ENCODE measurements around the gene DPYSL4.

DPYSL4 gene

DNA sequence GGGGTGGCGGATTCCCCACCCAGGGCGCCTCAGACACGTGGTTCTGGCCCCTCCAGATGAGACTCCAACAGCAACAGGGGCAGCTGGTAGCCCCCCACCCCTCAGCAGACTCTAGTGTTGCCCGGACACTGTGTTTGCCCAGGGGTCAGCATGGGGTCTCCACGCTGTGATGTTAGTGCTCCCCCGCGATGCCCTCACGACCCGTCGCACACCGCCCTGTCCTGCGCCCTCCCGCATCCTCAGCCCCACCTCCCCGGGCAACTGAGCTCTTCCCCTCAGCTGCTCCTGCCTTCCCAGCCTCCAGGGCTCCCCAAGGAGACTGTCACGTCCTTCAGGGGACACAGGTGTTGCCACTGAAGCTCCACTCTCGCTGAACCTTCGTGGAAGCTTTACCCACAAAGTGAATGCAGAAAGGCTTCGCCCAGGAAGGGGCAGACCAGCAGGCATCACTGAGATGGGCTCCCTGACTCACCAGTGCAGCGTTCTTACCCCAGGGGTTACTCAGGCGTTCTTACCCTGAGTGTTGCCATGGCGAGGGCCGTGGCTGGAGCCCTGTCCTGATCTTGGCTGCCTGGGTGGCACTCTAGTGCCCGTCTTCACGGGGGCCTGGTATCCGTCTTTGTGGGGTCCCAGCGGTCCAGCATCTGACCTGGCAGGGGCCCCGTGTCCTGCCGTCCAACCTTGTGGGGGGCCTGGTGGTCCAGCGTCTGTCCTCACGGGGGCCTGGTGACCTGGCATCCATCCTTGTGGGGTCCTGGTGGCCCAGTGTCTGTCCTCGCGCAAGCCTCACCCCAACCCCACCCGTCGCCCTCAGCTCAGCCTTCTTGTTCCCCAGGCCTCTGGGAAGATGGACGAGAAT is 14.6 kb downstream of the DPYSL4 start:
- no peak for TF ChIP-seq POLR2AphosphoS5 (IDR thresholded peaks at IDR 0.05; ENCODE audit: low read depth, low read length)
- TF ChIP-seq SIN3A (IDR thresholded peaks at IDR 0.05; ENCODE audit: borderline replicate concordance, insufficient read depth, low read length) = no peak
- TF ChIP-seq, protein P1, sequence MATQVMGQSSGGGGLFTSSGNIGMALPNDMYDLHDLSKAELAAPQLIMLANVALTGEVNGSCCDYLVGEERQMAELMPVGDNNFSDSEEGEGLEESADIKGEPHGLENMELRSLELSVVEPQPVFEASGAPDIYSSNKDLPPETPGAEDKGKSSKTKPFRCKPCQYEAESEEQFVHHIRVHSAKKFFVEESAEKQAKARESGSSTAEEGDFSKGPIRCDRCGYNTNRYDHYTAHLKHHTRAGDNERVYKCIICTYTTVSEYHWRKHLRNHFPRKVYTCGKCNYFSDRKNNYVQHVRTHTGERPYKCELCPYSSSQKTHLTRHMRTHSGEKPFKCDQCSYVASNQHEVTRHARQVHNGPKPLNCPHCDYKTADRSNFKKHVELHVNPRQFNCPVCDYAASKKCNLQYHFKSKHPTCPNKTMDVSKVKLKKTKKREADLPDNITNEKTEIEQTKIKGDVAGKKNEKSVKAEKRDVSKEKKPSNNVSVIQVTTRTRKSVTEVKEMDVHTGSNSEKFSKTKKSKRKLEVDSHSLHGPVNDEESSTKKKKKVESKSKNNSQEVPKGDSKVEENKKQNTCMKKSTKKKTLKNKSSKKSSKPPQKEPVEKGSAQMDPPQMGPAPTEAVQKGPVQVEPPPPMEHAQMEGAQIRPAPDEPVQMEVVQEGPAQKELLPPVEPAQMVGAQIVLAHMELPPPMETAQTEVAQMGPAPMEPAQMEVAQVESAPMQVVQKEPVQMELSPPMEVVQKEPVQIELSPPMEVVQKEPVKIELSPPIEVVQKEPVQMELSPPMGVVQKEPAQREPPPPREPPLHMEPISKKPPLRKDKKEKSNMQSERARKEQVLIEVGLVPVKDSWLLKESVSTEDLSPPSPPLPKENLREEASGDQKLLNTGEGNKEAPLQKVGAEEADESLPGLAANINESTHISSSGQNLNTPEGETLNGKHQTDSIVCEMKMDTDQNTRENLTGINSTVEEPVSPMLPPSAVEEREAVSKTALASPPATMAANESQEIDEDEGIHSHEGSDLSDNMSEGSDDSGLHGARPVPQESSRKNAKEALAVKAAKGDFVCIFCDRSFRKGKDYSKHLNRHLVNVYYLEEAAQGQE (IDR thresholded peaks at IDR 0.05; ENCODE audit: insufficient read depth in 1 of 2, low read depth in 2 of 2, low read length in 2 of 2) = no peak
- TF ChIP-seq TAF1 (IDR thresholded peaks at IDR 0.05; ENCODE audit: borderline replicate concordance, insufficient read depth, low read length) = no peak
- no peak for TF ChIP-seq FOXP2 (optimal IDR thresholded peaks at IDR 0.05; ENCODE audit: borderline replicate concordance, extremely low read depth, extremely low read length, insufficient read depth)

DNA sequence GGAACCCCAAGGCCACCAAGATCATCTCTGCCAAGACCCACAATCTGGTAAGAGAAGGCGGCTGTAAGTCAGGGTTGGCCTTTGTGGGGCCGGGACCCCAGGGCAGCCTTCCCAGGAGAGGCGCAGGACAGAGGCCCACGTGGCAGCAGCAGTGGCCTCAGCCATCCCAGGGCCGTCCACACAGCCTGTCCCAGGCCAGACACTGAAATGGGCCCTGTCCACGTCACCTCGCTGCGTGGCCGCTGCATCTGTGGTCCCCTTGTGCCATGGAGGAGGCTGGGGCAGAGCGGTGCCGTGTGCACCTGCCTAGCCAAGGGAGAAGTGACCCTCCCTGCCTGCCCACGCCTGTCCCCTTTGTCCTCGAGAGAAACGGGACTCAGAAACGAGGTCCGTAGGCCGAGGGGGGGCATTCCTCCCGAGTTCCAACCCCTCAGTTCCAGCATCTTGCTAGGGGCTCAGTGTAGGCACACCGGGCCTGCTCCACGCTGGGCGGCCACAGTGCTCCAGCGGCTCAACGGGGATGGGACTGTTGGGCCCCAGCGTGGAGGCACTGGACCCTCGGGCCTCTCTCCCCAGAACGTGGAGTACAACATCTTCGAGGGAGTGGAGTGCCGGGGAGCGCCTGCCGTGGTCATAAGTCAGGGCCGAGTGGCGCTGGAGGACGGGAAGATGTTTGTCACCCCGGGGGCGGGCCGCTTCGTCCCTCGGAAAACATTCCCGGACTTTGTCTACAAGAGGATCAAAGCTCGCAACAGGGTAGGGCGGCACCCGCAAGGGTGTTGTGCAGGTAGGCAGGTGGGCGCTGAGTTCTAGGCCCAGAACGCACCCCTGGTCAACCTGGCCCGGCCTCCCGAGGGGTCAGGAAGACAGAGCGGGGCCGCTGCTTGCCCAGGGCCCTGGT is 15.6 kb downstream of the DPYSL4 start:
- TF ChIP-seq FOXP2 (optimal IDR thresholded peaks at IDR 0.05; ENCODE audit: borderline replicate concordance, extremely low read depth, extremely low read length, insufficient read depth) (no peak), POLR2AphosphoS5 (IDR thresholded peaks at IDR 0.05; ENCODE audit: low read depth, low read length) (no peak), TAF1 (IDR thresholded peaks at IDR 0.05; ENCODE audit: borderline replicate concordance, insufficient read depth, low read length) (no peak), SIN3A (IDR thresholded peaks at IDR 0.05; ENCODE audit: borderline replicate concordance, insufficient read depth, low read length) (no peak)
- TF ChIP-seq, protein P1 (IDR thresholded peaks at IDR 0.05; ENCODE audit: insufficient read depth in 1 of 2, low read depth in 2 of 2, low read length in 2 of 2) = no peak

DNA sequence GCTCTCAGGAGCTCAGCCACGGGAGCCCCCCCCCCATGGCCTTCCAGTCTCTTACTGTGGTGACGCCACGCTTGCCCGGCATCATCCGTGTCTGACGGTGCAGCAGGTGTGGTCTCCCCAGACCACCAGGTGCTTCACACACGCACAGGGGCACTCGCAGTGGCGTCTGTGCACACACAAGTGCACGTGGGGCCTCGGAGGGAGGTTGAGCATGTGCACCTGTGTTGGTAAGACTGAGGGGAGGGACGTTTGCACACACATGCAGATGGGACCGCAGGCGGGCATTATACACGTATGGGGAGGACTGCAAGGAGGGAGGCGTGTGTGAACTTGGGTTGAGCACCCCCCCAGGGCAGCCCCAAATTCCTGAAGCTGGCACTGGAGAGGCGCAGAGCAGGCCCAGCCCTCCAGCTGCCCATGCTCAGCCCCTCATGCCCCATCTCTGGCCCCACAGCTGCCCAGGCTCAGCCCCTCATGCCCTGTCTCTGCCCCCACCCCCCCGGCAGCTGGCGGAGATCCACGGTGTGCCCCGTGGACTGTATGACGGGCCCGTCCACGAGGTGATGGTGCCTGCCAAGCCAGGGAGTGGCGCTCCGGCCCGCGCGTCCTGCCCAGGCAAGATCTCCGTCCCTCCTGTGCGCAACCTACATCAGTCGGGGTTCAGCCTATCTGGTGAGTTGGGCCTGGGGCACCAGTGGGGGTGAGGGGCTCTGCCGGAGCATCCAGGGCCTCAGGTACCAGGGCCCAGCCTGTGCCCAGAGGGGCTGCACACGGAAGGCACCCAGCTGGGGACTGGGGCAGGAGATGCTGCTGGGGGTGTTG is 16.7 kb downstream of the DPYSL4 start:
- no peak for TF ChIP-seq SIN3A (IDR thresholded peaks at IDR 0.05; ENCODE audit: borderline replicate concordance, insufficient read depth, low read length)
- TF ChIP-seq TAF1 (IDR thresholded peaks at IDR 0.05; ENCODE audit: borderline replicate concordance, insufficient read depth, low read length) = no peak
- TF ChIP-seq, protein P1 (IDR thresholded peaks at IDR 0.05; ENCODE audit: insufficient read depth in 1 of 2, low read depth in 2 of 2, low read length in 2 of 2) = no peak
- TF ChIP-seq FOXP2 (optimal IDR thresholded peaks at IDR 0.05; ENCODE audit: borderline replicate concordance, extremely low read depth, extremely low read length, insufficient read depth) = no peak
- no peak for TF ChIP-seq POLR2AphosphoS5 (IDR thresholded peaks at IDR 0.05; ENCODE audit: low read depth, low read length)

DNA sequence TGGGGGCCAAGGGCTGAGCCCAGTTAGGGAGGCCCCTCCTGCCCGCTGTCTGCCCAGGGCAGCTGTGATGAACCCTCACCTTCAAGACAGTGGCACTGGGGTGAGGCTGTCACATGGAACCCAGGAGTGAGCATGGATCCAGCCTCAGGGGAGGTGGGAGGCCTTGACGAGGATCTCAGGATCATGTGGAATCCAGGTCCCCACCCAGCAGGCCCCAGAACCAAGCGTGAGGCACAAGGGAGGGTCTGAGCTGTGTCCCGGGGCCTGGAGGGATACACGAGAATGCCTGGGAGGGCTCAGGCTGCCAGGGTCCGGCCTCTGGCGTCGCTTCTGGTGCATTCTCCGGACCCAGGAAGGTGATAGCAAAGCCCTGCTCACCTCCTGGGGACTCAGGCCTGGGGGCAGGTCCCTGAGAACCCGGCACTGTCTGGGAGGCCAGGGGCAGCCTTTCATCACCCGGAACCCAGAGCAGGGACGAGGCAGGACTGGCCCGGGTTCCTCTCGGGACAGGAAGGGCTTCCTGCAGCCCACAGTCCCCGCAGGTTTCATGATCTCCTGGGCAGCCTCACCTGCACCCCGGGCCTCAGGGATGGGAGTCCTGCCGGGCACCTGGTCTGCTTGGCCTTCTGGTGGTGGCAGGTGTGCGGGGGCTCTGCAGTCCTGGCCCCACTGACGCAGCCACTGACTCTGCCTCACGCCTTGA is 17.5 kb downstream of the DPYSL4 start:
- TF ChIP-seq, protein P1 (IDR thresholded peaks at IDR 0.05; ENCODE audit: insufficient read depth in 1 of 2, low read depth in 2 of 2, low read length in 2 of 2) = no peak
- TF ChIP-seq SIN3A (IDR thresholded peaks at IDR 0.05; ENCODE audit: borderline replicate concordance, insufficient read depth, low read length) (no peak), TAF1 (IDR thresholded peaks at IDR 0.05; ENCODE audit: borderline replicate concordance, insufficient read depth, low read length) (no peak), FOXP2 (optimal IDR thresholded peaks at IDR 0.05; ENCODE audit: borderline replicate concordance, extremely low read depth, extremely low read length, insufficient read depth) (no peak), POLR2AphosphoS5 (IDR thresholded peaks at IDR 0.05; ENCODE audit: low read depth, low read length) (no peak)

All from PFSK-1 (cell line).